Testis (tissue), 3 donors: ENCODE measurements around the gene MEGF6. TPM values are rescaled to one million over a fixed set of nuclear protein-coding genes. Genes with fewer than 3 reads are reported as not detected.

Experiments
- DNase-seq: peaks from one replicate; pipeline ENCODE4 v3.0.0-alpha.2; 2019
- H3K27ac ChIP-seq, 2 donors: fragments of 200-600 bp; sonication (generic); one replicate each; pipeline ENCODE4 v1.5.1; 2019
- H3K27me3 ChIP-seq: fragments of 200-600 bp; sonication (generic); one replicate; pipeline ENCODE4 v1.5.1; 2019
- H3K36me3 ChIP-seq: fragments of 200-600 bp; sonication (generic); one replicate; pipeline ENCODE4 v1.5.1; 2017; ENCODE audit warnings: low read depth; ENCODE audit errors: missing control alignments
- H3K4me1 ChIP-seq: fragments of 200-600 bp; sonication (generic); one replicate; pipeline ENCODE4 v1.5.1; 2019
- H3K4me3 ChIP-seq, 2 donors: fragments of 200-600 bp; sonication (generic); one replicate each; pipeline ENCODE4 v1.5.1; 2017 to 2019
- H3K9me3 ChIP-seq: fragments of 200-600 bp; sonication (generic); one replicate; pipeline ENCODE4 v1.5.1; 2017
- POLR2A ChIP-seq: fragments of 450-650 bp; IDR thresholded peaks from one replicate; pipeline ENCODE4 v1.6.1; 2017; ENCODE audit warnings: antibody characterized with exemption, mild to moderate bottlenecking, moderate library complexity
- WGBS, 2 donors: methylation state at CpG; one replicate each; pipeline ENCODE4 v1.1.5; 2018; 5-methylcytosine and 5-hydroxymethylcytosine counted together
- intact Hi-C: fragments of 100-400 bp; cut with DNase I; formaldehyde crosslinking; loops from one replicate; pipeline ENCODE4 v1.15.1; 2023; ENCODE audit warnings: low total_unique reads
- polyA plus RNA-seq: library from polyadenylated mRNA; stranded (reverse); fragments of 350-450 nt; fragmentation: Illumina TruSeq; extraction: RNeasy Lipid Tissue Mini Kit (QIAGEN cat#74804); gene quantifications from one replicate; pipeline ENCODE4 v1.2.3, GENCODE V29; 2014; ENCODE audit warnings: low read depth, low replicate concordance; ENCODE audit not compliant: insufficient read depth
- total RNA-seq, 2 donors: library from RNA; depleted of rRNA; stranded (reverse); fragments of >200 nt; gene quantifications; one replicate each; pipeline ENCODE4 v1.2.3, GENCODE V29; 2016
- TF ChIP-seq, protein P1 (sequence below), 3 experiments: fragments of 450-650 bp in 2 of 3; fragments of 200-600 bp in 1 of 3; sonication (generic) in 1 of 3; IDR thresholded peaks; one replicate each; pipeline ENCODE4 v1.5.1; 2016 to 2019; ENCODE audit warnings: antibody characterized with exemption in 3 of 3, mild to moderate bottlenecking in 2 of 3, moderate library complexity in 1 of 3

Gene MEGF6
- total and polyA plus RNA-seq, 3 donors from 2014 or later, result 9.0 to 26.4 (median 16.1) TPM

DNA sequence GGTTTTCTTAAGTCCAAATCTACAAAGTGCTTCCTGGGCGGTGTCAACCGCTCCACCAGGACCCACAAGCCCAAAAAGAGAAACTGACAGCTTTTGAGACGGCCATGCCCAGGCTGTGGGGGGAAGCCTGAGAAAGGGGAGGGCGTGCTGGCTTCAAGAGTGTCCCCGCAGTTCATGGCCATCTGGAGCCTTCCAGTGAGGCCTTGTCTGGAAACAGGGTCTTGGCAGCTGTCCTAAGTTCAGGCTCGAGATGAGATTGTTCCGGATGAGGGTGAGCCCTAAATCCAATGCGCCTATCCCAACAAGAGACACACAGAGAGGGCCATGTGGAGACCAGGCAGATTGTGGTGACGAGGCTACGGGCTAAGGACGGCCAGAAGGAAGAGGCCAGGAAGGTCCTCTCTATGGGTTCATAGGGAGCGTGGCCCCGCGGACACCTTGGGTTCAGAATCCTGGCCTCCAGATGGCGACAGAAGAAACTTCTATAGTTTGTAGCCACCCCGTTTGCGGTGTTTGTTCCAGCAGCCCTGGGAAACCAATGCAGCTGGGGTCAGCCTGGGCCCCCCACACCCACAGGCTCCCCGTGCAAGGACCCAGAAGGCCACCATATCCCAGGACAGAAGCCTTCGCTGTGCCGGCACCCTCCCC, 86.6 kb downstream of the MEGF6 start:
- Histone ChIP-seq H3K27me3 (no peaks in the 10 kb centered on the region), H3K4me3 (no peak overlapping the region), H3K27ac (no peak overlapping the region), H3K4me1 (no peaks in the 10 kb centered on the region), H3K9me3 (no peaks in the 10 kb centered on the region), H3K36me3 (no peaks in the 10 kb centered on the region)
- 83 to 85% methylated on average over 19 to 20 of the region's 20 CpGs for WGBS, 2 donors
- intact Hi-C loops, result no loop called here
- TF ChIP-seq POLR2A, result no peak
- TF ChIP-seq, protein P1, sequence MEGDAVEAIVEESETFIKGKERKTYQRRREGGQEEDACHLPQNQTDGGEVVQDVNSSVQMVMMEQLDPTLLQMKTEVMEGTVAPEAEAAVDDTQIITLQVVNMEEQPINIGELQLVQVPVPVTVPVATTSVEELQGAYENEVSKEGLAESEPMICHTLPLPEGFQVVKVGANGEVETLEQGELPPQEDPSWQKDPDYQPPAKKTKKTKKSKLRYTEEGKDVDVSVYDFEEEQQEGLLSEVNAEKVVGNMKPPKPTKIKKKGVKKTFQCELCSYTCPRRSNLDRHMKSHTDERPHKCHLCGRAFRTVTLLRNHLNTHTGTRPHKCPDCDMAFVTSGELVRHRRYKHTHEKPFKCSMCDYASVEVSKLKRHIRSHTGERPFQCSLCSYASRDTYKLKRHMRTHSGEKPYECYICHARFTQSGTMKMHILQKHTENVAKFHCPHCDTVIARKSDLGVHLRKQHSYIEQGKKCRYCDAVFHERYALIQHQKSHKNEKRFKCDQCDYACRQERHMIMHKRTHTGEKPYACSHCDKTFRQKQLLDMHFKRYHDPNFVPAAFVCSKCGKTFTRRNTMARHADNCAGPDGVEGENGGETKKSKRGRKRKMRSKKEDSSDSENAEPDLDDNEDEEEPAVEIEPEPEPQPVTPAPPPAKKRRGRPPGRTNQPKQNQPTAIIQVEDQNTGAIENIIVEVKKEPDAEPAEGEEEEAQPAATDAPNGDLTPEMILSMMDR (IDR thresholded peaks at IDR 0.05), result no peak
- DNase-seq, result no peak

DNA sequence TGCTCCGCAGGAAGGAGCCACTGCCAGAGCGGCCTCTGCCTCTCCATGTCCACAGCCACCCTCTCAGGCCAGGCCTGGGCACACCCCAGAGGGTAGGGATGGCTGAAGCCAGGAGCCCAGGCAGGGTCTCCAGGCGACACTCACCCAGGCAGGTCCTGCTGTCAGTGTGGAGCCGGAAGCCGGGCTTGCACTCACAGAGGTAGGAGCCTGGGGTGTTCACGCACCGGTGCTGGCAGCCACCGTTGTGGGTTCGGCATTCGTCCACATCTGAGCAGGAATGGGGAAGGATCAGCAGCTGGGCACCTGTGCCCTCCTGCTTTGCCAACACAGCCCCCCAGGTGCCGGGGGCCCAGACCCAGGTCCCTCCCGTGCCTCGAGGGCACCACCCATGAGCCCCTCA, 87.3 kb downstream of the MEGF6 start:
- intact Hi-C loops, result no loop called here
- Histone ChIP-seq H3K4me3 (no peak overlapping the region), H3K27ac (no peak overlapping the region), H3K27me3 (no peaks in the 10 kb centered on the region), H3K4me1 (no peaks in the 10 kb centered on the region), H3K36me3 (no peaks in the 10 kb centered on the region), H3K9me3 (no peaks in the 10 kb centered on the region)
- WGBS, 2 donors, result 89 to 100% methylated on average over 1 to 12 of the region's 13 CpGs
- TF ChIP-seq POLR2A, result no peak
- TF ChIP-seq, protein P1 (IDR thresholded peaks at IDR 0.05), result no peak
- no peak for DNase-seq

DNA sequence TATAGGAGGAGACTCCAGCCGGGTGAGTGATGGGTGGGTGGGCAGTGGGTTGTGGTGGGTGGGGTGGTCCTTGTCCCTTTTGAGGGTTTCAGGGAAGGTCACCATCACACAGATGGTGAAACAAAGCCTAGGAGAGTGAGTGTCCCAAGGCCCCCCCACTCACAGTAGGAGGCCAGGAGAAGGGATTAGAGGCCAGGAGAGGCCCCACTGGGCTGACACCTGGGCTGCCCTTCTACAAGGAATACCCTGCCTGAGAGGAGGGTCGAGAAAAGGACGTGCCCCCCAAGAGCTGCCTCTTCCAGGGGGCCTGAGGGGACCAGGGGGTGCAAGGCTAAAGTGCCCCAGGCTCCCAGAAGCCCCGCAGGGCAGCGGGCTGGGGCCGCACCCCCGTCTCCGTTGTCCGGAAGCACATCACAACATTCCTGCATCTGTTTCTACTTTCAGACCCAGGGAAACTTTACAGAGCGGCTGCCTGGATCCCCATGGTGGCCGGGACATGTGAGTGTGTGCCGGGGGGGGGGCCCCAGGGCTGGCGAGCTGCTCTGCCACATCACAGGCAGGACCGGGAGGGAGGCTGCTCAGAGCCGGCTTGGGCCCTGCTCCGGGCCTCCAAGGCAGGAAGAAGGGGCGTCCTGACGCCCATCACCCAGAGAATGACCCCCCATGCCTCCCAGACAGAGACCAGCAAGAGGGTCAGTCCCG, 88.6 kb downstream of the MEGF6 start:
- H3K27ac ChIP-seq, result no peak overlapping the region
- 89 to 95% methylated on average over 3 to 19 of the region's 19 CpGs for WGBS, 2 donors
- no peaks in the 10 kb centered on the region for H3K9me3 ChIP-seq
- no peaks in the 10 kb centered on the region for H3K36me3 ChIP-seq
- intact Hi-C loops, result no loop called here
- TF ChIP-seq POLR2A, result no peak
- TF ChIP-seq, protein P1 (IDR thresholded peaks at IDR 0.05), result no peak
- H3K27me3 ChIP-seq, result no peaks in the 10 kb centered on the region
- H3K4me3 ChIP-seq, result no peak overlapping the region
- no peak for DNase-seq
- no peaks in the 10 kb centered on the region for H3K4me1 ChIP-seq

DNA sequence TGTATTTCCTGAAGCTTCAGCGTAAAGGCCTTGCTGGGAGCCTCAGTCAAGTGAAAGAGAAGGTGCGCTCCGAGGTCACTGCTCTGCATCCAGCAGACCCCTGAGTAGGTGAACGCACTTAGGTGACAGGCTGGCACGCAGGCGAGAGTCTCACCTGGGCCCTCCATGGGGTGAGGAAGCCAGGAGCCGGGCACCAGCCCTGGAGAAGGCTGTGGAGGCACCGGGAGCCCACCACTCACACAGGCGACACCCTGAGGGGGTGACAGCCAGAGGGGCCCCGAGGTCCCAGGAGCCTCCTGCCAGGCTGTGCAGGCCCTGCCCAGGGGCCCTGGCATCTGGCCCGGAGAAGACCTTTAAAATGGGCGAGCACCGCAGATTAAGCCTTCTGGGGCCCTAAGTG, 89.2 kb downstream of the MEGF6 start:
- H3K9me3 ChIP-seq, result no peaks in the 10 kb centered on the region
- no peak for DNase-seq
- H3K4me3 ChIP-seq, result no peak overlapping the region
- TF ChIP-seq POLR2A, result no peak
- TF ChIP-seq, protein P1 (IDR thresholded peaks at IDR 0.05), result no peak
- H3K27me3 ChIP-seq, result no peaks in the 10 kb centered on the region
- WGBS, 2 donors, result 97 to 100% methylated on average over 4 to 12 of the region's 13 CpGs
- intact Hi-C loops, result no loop called here
- no peaks in the 10 kb centered on the region for H3K36me3 ChIP-seq
- no peaks in the 10 kb centered on the region for H3K4me1 ChIP-seq
- H3K27ac ChIP-seq, result no peak overlapping the region
